HUES6 (cell line): ENCODE measurements around the gene KRTAP10-9.
"Not testable (repeated sequence)": the region's sequence is repeated elsewhere in the genome, so short reads cannot be mapped to it uniquely, and the experiment has no call there.

ENCODE experiments used
- H3K27ac ChIP-seq: 2 replicates; pipeline ENCODE4 v1.7.0; 2013; ENCODE audit warnings: low read depth, mild to moderate bottlenecking, low read length, inconsistent platforms
- H3K27me3 ChIP-seq: 2 replicates; pipeline ENCODE4 v1.6.1; 2013; ENCODE audit warnings: low read length; ENCODE audit not compliant: control insufficient read depth, insufficient read depth
- H3K36me3 ChIP-seq: 2 replicates; pipeline ENCODE4 v1.6.1; 2013; ENCODE audit warnings: low read length; ENCODE audit not compliant: control insufficient read depth, insufficient read depth
- H3K4me1 ChIP-seq: 2 replicates; pipeline ENCODE4 v1.6.1; 2013; ENCODE audit warnings: low read length; ENCODE audit not compliant: control insufficient read depth, insufficient read depth
- H3K4me3 ChIP-seq: 2 replicates; pipeline ENCODE4 v1.5.1; 2013; ENCODE audit warnings: low read depth, low read length
- H3K9ac ChIP-seq: one replicate; pipeline ENCODE4 v1.6.1; 2013; ENCODE audit warnings: mild to moderate bottlenecking, low read length
- H3K9me3 ChIP-seq: 2 replicates; pipeline ENCODE4 v1.6.1; 2013; ENCODE audit warnings: low read depth, low read length; ENCODE audit not compliant: control insufficient read depth, insufficient read depth

KRTAP10-9 gene

DNA sequence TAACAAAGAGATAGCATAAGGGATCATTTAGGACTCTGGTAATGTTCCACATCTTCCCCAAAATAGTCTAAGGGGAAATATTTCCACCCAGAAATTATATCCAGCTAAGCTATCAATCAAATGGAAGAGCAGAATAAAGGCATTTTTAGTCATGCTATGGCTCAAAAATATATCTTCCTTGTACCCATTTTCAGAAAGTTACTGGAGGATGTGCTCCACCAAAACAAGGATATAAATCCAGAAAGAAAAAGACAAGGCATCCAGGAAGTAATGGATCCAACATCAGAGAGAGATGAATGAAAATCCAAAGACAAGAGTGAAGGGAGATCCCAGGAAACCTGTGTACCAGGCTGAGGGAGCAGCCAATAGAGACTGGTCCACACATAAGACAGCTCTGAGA is 17.7 kb upstream of the KRTAP10-9 start:
- no peak overlapping the region for H3K27ac ChIP-seq
- H3K27me3 ChIP-seq, result no peaks in the 10 kb centered on the region
- no peaks in the 10 kb centered on the region for H3K4me1 ChIP-seq
- H3K9me3 ChIP-seq, result peaks cover 43% of the 10 kb centered on the region
- H3K9ac ChIP-seq, result no peak overlapping the region
- H3K4me3 ChIP-seq, result no peak overlapping the region
- no peaks in the 10 kb centered on the region for H3K36me3 ChIP-seq

DNA sequence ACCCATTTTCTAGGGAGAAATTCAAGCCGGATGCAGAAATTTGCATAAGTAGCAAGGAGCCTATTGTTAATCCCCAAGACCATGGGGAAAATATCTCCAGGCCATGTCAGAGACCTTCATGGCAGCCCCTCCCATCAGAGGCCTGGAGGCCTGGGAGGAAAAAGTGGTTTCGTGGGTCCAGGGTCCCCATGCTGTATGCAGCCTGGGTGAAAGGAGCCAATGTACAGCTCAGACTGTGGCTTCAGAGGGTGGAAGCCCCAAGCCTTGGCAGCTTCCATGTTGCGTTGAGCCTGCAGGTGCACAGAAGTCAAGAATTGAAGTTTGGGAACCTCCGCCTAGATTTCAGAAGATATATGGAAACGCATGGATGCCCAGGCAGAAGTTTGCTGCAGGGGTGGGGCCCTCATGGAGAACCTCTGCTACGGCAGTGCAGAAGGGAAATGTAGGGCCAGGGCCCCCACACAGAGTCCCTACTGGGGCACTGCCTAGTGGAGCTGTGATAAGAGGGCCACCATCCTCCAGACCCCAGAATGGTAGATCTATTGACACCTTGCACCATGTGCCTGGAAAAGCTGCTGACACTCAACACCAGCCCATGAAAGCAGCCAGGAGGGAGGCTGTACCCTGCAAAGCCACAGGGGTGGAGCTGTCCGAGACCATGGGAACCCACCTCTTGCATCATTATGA is 16.6 kb upstream of the KRTAP10-9 start:
- H3K9ac ChIP-seq, H3K27ac ChIP-seq, H3K4me3 ChIP-seq, H3K27me3 ChIP-seq, H3K36me3 ChIP-seq, H3K4me1 ChIP-seq: not testable (repeated sequence)
- H3K9me3 ChIP-seq, result peaks cover 40% of the 10 kb centered on the region

DNA sequence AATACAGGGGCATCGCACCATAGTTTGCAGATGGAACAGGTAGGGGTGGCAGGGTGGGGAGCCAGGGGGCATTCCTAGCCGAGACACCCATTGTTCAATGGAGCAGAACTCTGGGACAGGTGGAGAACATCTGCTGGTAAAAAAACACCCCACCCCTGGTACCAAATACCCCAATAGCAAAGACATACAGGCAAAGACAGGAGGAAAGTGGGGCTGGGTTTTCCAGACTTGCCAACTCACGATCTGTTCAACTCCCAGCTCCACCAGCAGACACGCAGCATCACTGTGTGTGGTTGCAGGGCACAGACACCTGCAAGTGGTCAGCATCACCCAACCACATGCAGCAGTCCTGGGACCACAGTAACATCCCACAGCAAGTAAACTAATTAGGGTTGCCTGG is 15.3 kb upstream of the KRTAP10-9 start:
- Histone ChIP-seq H3K27me3 (no peaks in the 10 kb centered on the region), H3K4me3 (no peak overlapping the region), H3K36me3 (no peaks in the 10 kb centered on the region), H3K27ac (no peak overlapping the region), H3K4me1 (no peaks in the 10 kb centered on the region), H3K9ac (no peak overlapping the region), H3K9me3 (peaks cover 38% of the 10 kb centered on the region)

DNA sequence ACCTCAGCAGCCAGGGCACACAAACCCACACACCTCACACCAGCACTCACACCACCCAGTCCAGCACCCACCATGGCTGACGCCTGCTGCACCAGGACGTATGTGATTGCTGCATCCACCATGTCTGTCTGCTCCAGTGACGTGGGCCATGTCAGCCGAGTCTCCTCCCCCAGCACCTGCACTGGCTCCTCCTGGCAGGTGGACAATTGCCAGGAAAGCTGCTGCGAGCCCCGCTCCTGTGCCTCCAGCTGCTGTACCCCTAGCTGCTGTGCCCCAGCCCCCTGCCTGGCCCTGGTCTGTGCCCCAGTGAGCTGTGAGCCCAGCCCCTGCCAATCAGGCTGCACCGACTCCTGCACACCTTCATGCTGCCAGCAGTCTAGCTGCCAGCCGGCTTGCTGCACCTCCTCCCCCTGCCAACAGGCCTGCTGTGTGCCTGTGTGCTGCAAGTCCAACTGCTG is 14.8 kb upstream of the KRTAP10-9 start, which contains the start of gene KRTAP10-8:
Gene KRTAP10-8, plus strand, starts transcription at position 51 of the 458 bp plus-strand sequence. Its CDS starts 22 bp downstream, at position 73.
- Histone ChIP-seq H3K27ac (no peak within 1 kb of the TSS), H3K36me3 (no peaks in the 10 kb centered on the region), H3K4me3 (no peak within 1 kb of the TSS), H3K9me3 (peaks cover 37% of the 10 kb centered on the region), H3K27me3 (no peaks in the 10 kb centered on the region), H3K9ac (no peak within 1 kb of the TSS), H3K4me1 (no peaks in the 10 kb centered on the region)

DNA sequence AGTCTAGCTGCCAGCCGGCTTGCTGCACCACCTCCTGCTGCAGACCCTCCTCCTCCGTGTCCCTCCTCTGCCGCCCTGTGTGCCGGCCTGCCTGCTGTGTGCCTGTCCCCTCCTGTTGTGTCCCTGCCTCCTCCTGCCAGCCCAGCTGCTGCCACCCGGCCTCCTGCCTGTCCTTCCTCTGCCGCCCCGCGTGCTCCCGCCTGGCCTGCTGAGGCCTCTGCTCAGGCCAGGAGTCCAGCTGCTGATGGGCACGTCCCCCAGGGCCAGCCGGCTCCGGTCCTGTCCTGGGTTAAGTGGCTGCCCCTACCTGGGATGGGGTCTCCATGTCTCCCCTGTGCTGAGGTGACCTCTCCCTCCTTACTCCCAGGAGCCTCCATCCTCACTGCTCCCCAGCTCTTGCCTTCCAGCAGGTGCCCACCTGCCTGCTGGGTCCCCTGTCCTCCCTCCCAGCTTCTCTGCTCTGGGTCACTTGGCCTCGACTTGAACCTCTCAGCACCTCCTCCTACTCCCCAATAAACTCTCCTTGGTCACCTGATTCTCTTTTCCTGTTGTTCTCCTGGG is 14.1 kb upstream of the KRTAP10-9 start:
- no peaks in the 10 kb centered on the region for H3K36me3 ChIP-seq
- no peak overlapping the region for H3K9ac ChIP-seq
- no peak overlapping the region for H3K4me3 ChIP-seq
- H3K27me3 ChIP-seq, result no peaks in the 10 kb centered on the region
- no peaks in the 10 kb centered on the region for H3K4me1 ChIP-seq
- H3K27ac ChIP-seq, result no peak overlapping the region
- H3K9me3 ChIP-seq, result peaks cover 37% of the 10 kb centered on the region

DNA sequence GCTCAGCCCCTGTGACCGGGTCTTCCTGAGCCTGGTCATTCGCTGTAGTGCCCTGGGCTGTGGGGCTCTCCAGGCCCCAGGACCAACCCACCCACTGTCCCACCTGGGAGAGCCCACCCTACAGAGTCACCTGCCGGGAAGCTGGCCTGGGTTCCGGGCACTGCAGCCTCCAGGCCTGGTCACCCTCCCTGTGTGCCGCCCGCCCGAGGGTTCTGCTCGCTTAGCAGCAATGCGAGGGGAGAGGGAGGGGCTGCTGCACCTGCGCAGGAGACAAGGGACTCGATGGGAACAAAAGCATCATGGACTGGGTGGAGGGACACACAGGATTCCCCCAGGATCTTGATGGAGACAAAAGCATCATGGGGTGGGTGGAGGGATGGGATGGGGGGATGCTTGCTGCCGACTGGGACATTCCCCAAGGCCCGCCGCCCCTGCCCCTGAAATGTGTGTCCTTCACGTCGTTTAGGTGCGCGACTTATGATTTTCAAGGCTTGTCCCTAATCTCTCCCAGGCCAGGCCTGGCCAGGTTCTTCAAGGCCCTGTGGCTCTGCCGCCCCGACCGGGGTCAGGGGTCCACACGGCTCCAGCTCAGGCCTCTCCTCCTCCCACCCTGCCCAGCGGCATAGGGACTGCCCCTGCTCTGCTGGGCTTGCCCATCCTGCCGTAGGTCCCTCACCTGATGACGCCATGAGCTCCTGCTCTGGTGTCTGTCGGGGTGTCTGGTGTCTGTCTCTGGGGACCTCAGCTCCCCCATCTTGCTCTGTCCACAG is 13.3 kb upstream of the KRTAP10-9 start:
- Histone ChIP-seq H3K36me3 (no peaks in the 10 kb centered on the region), H3K4me3 (no peak overlapping the region), H3K4me1 (no peaks in the 10 kb centered on the region), H3K9ac (no peak overlapping the region), H3K27me3 (no peaks in the 10 kb centered on the region), H3K9me3 (peaks cover 37% of the 10 kb centered on the region), H3K27ac (no peak overlapping the region)

DNA sequence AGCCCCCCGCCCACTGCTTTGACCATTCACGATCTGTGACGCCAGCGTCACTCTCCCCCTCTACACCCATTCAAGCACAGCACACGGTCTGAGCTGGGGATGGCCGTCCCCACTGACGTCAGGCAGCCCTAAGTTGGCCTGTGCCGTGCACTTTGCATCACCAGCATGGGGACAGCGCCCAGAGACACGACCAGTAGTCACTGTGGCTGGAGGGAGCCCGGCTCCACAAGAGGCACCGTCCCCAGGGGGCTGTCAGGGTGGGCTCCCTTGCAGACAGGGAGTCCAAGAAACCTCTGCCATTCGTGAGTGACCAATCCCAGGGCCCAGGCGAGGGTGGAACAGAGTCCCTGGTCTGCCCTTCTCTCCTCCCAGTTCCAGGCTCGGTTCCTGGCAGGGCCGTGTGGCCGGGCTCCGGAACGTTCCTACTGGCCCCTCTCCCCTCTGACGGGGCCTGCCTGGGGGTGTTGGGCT is 12.7 kb upstream of the KRTAP10-9 start:
- H3K9ac ChIP-seq, result no peak overlapping the region
- H3K4me1 ChIP-seq, result no peaks in the 10 kb centered on the region
- H3K27me3 ChIP-seq, result no peaks in the 10 kb centered on the region
- H3K9me3 ChIP-seq, result peaks cover 34% of the 10 kb centered on the region
- no peak overlapping the region for H3K4me3 ChIP-seq
- no peak overlapping the region for H3K27ac ChIP-seq
- no peaks in the 10 kb centered on the region for H3K36me3 ChIP-seq

DNA sequence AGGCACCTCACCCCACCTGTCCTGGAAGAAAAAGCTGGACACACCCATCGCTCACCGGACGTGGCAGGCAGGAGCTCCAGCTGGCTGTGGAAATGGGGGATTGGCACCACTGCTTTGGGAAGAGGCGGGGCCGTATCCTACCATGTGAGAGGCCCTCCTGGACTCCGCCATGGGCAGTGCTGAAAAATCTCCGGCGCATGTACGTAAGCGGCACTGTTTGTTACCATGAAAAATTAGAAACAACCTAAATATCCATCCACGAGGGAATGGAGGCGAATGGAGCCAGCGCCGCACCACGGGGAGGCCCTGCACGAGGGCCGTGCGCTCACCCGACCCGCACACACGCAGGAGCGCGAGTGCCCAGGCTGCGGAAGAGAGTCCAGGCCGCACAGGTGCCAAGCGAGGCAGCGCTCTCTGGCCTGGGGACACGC is 11.9 kb upstream of the KRTAP10-9 start:
- no peak overlapping the region for H3K27ac ChIP-seq
- H3K9me3 ChIP-seq, result peaks cover 34% of the 10 kb centered on the region

DNA sequence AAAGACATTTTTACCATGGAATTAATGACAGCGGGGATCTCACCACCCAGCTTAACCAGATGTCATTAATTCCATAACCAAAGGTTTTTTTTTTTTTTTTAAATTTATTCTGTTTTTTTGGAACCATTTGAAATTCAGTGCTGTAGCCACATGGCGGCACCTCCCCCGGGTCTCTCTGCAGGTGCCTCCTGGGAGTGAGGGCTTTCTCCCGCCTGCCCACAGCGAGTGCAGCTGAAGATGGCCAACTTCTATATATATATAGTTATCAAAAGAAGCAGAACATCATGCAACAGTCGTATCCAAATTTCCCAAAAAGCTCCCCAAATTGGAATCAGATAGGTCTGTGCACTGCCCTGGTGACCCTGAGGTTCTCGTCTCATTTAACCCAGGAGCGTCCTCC is 11.4 kb upstream of the KRTAP10-9 start:
- H3K9me3 ChIP-seq, result peaks cover 32% of the 10 kb centered on the region
- H3K36me3 ChIP-seq, result no peaks in the 10 kb centered on the region
- H3K27me3 ChIP-seq, result no peaks in the 10 kb centered on the region
- no peak overlapping the region for H3K4me3 ChIP-seq
- no peak overlapping the region for H3K27ac ChIP-seq
- no peaks in the 10 kb centered on the region for H3K4me1 ChIP-seq
- H3K9ac ChIP-seq, result no peak overlapping the region

More for the DNA sequence above, 11.9 kb upstream of the KRTAP10-9 start:
- Histone ChIP-seq H3K27me3 (no peaks in the 10 kb centered on the region), H3K4me3 (no peak overlapping the region), H3K4me1 (no peaks in the 10 kb centered on the region), H3K36me3 (no peaks in the 10 kb centered on the region), H3K9ac (no peak overlapping the region)

DNA sequence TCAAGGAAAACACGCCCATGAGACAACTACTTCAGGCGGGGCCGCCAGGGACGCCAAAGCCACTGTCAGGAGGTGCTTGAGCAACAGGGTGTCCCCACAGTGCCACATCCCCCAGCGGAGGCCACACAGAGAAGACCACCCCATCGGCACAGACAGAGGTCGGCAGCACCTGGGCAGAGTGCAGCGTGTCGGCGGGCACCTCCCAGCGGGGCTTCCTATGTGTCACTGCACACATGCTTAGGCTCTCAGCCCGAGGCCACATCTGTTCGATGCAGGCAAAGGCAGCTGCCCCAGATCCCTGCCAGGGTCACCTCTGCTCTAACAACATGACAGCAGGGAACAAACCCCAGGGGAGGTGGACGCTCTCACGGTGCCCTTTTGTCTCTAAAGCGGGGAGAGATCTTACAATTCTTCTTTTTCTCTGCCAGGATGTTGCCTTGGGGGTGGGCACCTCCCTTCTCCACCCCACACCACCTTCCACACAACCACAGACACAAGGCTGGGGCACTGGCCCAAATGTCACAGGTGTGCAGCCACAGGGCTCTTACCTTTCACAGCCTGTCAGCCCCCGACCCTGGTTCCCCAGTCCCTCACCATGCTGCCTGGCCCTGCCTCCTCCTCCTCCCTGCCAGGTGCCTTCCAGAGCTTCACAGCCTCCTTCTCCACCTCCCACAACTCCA is 10.8 kb upstream of the KRTAP10-9 start:
- H3K27me3 ChIP-seq, result no peaks in the 10 kb centered on the region
- H3K27ac ChIP-seq, result no peak overlapping the region
- no peak overlapping the region for H3K9ac ChIP-seq
- H3K9me3 ChIP-seq, result peaks cover 32% of the 10 kb centered on the region
- H3K4me3 ChIP-seq, result no peak overlapping the region
- no peaks in the 10 kb centered on the region for H3K36me3 ChIP-seq
- no peaks in the 10 kb centered on the region for H3K4me1 ChIP-seq
